Measurements from ENCODE around the gene IL5RA.

DNA sequence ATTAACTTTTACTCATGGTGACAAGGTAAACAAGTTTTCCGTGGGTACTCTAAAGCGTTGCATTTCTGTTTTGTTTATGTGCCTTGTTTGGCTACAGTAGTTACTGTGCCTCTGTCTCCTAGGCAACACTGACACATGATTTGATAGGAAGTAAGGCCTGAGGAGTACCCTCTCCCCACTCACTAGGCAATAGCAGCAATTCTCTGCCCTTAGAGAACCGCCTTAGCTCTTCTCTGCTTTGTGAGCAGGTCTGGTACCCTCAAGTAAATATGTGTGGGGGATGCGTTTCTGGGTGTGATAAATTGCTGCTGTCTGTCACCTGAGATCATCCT, at the start of gene IL5RA:
- TF ChIP-seq EZH2 (IDR thresholded peaks at IDR 0.05; ENCODE audit: insufficient read depth, poor library complexity, severe bottlenecking) (no peak), EZH2phosphoT487 (IDR thresholded peaks at IDR 0.05; ENCODE audit: insufficient read depth, low read depth) (no peak)

Measured in GM23248 (cell line).